Nephron (organoid): ENCODE measurements around the gene PDE4D.
A peak's percentile ranks its signal among the peaks of the same experiment; 100 is the strongest.

Source experiments
- H3K27ac Mint-ChIP-seq, 3 experiments: 2 replicates each; pipeline ENCODE4 v1.8.0; 2020; ENCODE audit warnings: mixed read lengths in 3 of 3, mild to moderate bottlenecking in 2 of 3, moderate library complexity in 1 of 3
- H3K27me3 Mint-ChIP-seq: 2 replicates; pipeline ENCODE4 v1.8.0; 2021; ENCODE audit warnings: low read depth, mild to moderate bottlenecking, moderate library complexity, mixed read lengths
- H3K36me3 Mint-ChIP-seq: 2 replicates; pipeline ENCODE4 v1.8.0; 2020; ENCODE audit warnings: low read depth, mixed read lengths
- H3K4me1 Mint-ChIP-seq: 2 replicates; pipeline ENCODE4 v1.8.0; 2020; ENCODE audit warnings: mixed read lengths
- H3K4me3 Mint-ChIP-seq, 3 experiments: 2 replicates each; pipeline ENCODE4 v1.8.0; 2020; ENCODE audit warnings: mild to moderate bottlenecking in 3 of 3, mixed read lengths in 3 of 3, moderate library complexity in 2 of 3
- H3K9me3 Mint-ChIP-seq: 2 replicates; pipeline ENCODE4 v1.8.0; 2020; ENCODE audit warnings: mixed read lengths
- TF ChIP-seq, protein P1 (sequence below), 3 experiments: fragments of 200-600 bp; sonication (generic); IDR thresholded peaks; one replicate each; pipeline ENCODE4 v1.5.0; 2021; ENCODE audit warnings: antibody characterized with exemption in 3 of 3; ENCODE audit not compliant: unreplicated experiment in 3 of 3

PDE4D gene

GRCh38 chr5:59487772-59488729, 405.5 kb downstream of the PDE4D start:
- peaks cover 58% of the 10 kb centered on the region for H3K4me1 Mint-ChIP-seq

GRCh38 chr5:59487068-59487686, 406.3 kb downstream of the PDE4D start:
- no peaks in the 10 kb centered on the region for H3K36me3 Mint-ChIP-seq

More at GRCh38 chr5:59487772-59488729, 405.5 kb downstream of the PDE4D start:
- H3K36me3 Mint-ChIP-seq: no peaks in the 10 kb centered on the region
- TF ChIP-seq, protein P1, sequence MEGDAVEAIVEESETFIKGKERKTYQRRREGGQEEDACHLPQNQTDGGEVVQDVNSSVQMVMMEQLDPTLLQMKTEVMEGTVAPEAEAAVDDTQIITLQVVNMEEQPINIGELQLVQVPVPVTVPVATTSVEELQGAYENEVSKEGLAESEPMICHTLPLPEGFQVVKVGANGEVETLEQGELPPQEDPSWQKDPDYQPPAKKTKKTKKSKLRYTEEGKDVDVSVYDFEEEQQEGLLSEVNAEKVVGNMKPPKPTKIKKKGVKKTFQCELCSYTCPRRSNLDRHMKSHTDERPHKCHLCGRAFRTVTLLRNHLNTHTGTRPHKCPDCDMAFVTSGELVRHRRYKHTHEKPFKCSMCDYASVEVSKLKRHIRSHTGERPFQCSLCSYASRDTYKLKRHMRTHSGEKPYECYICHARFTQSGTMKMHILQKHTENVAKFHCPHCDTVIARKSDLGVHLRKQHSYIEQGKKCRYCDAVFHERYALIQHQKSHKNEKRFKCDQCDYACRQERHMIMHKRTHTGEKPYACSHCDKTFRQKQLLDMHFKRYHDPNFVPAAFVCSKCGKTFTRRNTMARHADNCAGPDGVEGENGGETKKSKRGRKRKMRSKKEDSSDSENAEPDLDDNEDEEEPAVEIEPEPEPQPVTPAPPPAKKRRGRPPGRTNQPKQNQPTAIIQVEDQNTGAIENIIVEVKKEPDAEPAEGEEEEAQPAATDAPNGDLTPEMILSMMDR (IDR thresholded peaks at IDR 0.05; ENCODE audit: unreplicated experiment in 3 of 3): no peak
- H3K27ac Mint-ChIP-seq: peak overlapping the region; percentile 32 to 97 (median 93)
- no peaks in the 10 kb centered on the region for H3K27me3 Mint-ChIP-seq
- H3K4me3 Mint-ChIP-seq: peak overlapping the region in 1 of 3 experiments; percentile 39
- no peaks in the 10 kb centered on the region for H3K9me3 Mint-ChIP-seq

GRCh38 chr5:59486508-59486907, 407.0 kb downstream of the PDE4D start:
- Mint-ChIP-seq H3K4me3 (no peak overlapping the region), H3K4me1 (peaks cover 58% of the 10 kb centered on the region), H3K27me3 (no peaks in the 10 kb centered on the region), H3K36me3 (no peaks in the 10 kb centered on the region), H3K9me3 (no peaks in the 10 kb centered on the region), H3K27ac (peak overlapping the region in 2 of 3 experiments; percentile 67 to 97)
- TF ChIP-seq, protein P1 (IDR thresholded peaks at IDR 0.05; ENCODE audit: unreplicated experiment in 3 of 3): no peak

More at GRCh38 chr5:59487068-59487686, 406.3 kb downstream of the PDE4D start:
- H3K27me3 Mint-ChIP-seq: no peaks in the 10 kb centered on the region
- peaks cover 58% of the 10 kb centered on the region for H3K4me1 Mint-ChIP-seq
- no peaks in the 10 kb centered on the region for H3K9me3 Mint-ChIP-seq
- peak overlapping the region; percentile 57 to 97 (median 93) for H3K27ac Mint-ChIP-seq
- no peak overlapping the region for H3K4me3 Mint-ChIP-seq
- TF ChIP-seq, protein P1 (IDR thresholded peaks at IDR 0.05; ENCODE audit: unreplicated experiment in 3 of 3): no peak

DNA sequence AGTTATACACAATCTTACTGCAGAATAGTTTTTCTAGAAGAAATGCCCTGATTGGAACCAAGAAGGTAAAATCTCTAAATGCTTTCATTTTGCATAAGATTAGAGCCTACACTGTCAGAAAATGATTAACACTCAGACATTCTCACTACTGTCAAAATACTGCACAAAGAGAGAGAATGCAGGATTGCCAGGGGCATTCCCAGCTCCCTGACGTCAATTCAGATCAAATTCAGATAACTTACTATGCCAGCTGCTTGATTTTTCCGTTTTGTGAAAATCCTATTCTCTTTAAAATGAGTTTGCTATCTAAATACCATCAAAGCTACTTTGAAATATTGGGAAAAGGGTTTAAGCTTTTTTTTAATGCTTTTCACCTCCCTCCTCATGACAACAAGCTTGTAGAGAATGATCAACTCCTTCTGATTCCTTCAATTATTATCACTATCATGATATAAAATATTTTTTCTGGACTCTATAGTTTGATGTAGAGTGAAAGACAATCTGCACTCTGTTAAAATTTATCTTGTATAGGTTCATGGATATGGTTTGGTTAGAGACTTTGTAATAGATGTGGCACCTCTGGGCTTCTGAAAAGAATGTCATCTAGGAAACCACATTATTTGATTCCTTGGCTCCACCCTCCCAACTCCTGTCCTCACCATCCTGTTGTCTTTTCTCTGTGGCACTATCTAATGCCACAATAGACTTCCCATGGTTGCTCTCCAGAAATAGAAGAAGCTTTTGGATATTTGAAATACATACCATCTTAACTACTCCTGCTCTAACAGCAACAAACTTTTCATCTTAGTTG, 407.7 kb downstream of the PDE4D start:
- Mint-ChIP-seq H3K4me3 (no peak overlapping the region), H3K4me1 (peaks cover 58% of the 10 kb centered on the region), H3K36me3 (no peaks in the 10 kb centered on the region), H3K27ac (peak overlapping the region in 2 of 3 experiments; percentile 67 to 97), H3K27me3 (no peaks in the 10 kb centered on the region), H3K9me3 (no peaks in the 10 kb centered on the region)
- TF ChIP-seq, protein P1 (IDR thresholded peaks at IDR 0.05; ENCODE audit: unreplicated experiment in 3 of 3): no peak

DNA sequence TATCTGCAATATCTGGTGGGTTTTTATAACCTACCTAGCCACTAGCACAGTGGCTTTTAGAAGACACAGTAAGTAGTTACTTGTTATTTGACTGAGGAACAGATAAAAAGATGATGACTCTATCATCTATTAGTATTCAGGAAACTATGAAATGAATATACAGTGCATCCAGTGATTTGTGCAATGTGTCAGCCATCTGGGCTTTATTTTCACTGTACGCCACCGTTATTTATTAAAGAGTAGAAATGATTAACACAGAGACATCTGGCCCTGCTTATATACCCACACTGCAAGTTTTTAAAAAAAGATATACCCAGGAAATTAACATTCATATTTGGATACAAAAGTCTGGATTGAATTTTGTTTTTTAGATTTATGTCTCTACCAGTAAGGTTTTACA, 408.4 kb downstream of the PDE4D start:
- Mint-ChIP-seq H3K4me1 (peaks cover 57% of the 10 kb centered on the region), H3K36me3 (no peaks in the 10 kb centered on the region)

More for the DNA sequence above, 408.4 kb downstream of the PDE4D start:
- TF ChIP-seq, protein P1 (IDR thresholded peaks at IDR 0.05; ENCODE audit: unreplicated experiment in 3 of 3): no peak
- Mint-ChIP-seq H3K4me3 (no peak overlapping the region), H3K9me3 (no peaks in the 10 kb centered on the region), H3K27me3 (no peaks in the 10 kb centered on the region), H3K27ac (peak overlapping the region; percentile 7 to 97 (median 81))
